NCI-H1105 treated with DMSO at 0.1 percent for 48 hours (cell line): ENCODE data around the gene KLHL29.
"Not testable (repeated sequence)": the region's sequence is repeated elsewhere in the genome, so short reads cannot be mapped to it uniquely, and the experiment has no call there.

Experiments
- DNase-seq: peaks from one replicate; lab custom pipeline; 2025; lab: John Stamatoyannopoulos, UW

KLHL29 gene

DNA sequence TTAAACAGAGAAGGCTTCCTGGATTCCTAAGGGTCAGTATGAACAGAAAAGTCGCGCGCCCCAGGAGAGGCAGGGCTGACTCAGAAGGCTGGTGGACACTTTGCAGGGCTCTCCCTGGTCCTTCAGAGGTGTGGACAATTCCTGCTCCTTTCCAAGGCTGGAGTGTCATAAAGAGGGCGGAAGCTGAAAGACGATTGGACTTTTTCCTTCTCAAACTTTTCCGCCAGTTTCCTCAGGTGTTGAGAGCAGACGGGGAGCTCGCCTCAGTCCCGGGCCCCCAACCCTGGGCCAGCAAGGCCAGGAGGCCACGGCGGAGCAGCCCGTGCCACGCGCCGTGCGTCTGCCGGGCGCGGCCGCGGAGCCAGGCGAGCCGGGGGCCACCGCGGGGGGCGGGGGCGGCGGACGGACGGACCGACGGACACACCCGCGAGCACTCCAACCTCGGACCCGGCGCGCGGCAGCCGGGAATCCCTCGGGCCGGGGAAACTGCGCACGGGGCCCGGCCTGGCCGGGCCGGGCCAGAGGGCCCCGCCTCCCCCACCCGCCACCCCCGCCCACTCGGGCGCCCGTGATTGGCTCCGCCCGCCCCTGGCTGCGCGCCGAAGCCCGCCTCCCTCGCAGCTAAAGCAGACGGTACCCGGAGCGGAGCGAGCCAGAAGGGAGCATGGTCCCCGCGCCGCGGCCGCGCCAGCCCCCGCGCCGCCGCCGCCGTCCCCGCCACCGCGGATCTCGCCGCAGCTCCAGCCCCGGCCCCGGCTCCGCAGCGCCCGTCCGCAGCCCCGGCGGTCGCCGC, at the start of gene KLHL29:
TSS of gene KLHL29 (plus strand) at position 629 of the 793 bp plus-strand sequence. CDS start 177,018 bp downstream, outside the sequence.
- peak; percentile 45 for DNase-seq

DNA sequence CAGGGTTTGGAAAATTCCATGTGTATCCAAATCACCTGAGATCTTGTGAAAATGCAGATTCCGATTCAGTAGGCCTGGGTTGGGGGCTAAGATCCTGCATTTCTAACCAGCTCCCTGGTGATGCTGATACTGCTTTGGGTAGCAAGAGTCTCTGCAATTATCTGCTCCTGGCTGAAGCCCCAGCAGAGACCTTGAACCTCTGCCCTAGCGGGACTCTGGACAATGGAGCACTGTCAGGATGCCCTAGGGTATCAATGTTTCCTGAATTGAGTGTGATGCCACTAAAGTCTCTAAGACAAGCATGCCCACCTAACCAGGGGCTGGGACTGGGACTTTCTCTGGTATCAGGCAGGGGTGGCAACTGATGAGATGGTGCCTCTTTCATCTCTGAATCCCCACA, 49.4 kb upstream of the KLHL29 start:
- no peak for DNase-seq

DNA sequence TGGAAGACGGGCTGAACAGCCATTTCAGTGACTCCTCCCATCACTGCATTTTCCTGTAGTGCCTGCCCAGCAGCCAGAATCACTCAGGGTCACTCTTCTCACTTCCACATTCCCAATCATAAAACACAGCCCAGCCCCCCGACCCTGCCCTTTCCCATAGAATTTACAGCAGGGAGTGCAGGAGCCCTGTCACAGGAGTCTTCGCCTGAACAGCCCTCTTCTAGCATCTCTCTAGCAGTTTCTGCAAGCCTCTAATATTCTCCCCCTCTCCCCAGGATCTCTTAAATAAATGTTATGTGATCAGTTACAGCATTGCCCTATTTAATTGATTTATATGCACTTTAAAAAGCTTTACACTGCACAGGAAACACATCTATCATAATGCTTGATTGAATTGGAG, 42.9 kb upstream of the KLHL29 start:
- no peak for DNase-seq

DNA sequence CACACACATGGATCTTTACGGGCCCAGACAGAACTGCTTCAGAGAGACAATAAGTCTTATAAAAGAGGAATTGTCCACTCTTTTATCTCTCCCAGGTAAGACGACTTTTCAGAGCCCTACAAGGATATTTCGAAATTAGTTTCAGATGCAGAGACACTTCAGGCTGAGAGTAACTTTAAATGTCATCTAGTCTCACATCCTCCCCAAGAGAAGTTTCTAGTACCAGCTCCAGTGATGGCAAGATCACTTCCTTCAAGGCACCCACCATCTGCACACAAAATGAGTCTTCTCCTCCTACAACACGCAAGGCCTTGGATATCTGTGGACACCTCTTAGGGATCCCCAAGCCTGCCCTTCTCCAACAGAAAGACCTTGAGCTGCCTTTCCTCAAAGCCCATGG, 39.0 kb upstream of the KLHL29 start:
- no peak for DNase-seq

DNA sequence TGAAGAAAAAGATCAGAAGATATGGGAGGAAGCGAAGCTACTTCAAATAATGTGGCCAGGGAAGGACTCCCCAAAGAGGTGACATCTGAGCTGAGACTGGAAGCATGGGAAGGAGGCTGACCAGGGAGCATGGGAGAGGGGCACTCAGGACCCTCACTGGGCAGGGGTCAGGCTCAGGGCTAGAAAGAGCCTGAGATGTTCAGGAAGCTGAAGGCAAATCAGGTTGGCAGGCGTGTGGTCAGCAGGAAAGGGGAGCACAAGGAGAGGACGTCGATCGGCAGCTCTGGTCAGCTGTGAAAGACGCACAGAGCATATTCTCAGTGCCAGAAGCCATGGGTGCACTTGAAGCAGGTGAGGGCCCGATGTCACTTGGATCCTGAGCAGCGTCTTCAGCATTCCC, 38.2 kb upstream of the KLHL29 start:
- DNase-seq: no peak

DNA sequence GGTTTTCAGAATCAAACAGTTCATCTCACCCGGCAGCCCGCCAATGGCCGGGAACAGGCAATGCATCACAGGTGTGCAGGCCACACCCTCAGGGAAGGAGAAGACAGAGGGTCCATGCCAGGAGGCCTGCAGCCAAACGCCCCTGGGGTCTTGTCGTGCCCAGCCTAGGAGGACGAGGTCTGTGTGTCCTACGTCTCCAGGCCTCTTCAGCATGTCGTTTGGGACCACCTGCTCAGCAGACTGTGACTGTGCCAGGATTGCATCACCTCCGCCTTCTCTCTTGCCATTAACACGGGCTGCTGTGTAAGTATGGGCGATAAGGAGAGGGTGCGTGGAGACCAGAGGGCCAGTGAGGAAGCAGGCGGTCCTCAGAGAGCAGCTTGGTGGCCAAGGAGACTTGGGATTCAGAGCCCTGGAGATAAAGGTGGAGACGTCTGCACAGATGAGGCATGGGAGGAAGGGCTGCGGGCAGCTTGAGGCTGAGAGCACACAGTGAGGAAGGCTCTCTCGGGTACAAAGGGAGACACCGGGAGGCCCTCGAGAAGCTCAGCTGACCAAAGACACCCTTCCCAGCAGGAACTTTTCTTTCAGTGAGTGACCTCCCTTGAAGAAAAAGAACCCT, 37.4 kb upstream of the KLHL29 start:
- DNase-seq: no peak

DNA sequence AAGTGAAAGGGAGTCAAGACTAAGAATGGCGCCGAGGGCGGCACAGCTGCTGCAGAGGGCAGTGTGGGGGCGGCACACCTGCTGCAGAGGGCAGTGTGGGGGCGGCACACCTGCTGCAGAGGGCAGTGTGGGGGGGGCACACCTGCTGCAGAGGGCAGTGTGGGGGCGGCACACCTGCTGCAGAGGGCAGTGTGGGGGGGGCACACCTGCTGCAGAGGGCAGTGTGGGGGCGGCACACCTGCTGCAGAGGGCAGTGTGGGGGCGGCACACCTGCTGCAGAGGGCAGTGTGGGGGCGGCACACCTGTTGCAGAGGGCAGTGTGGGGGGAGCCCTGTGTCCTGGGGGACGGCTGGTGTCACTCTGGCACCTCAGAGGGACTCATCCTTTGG, 36.9 kb upstream of the KLHL29 start:
- not testable (repeated sequence) for DNase-seq

DNA sequence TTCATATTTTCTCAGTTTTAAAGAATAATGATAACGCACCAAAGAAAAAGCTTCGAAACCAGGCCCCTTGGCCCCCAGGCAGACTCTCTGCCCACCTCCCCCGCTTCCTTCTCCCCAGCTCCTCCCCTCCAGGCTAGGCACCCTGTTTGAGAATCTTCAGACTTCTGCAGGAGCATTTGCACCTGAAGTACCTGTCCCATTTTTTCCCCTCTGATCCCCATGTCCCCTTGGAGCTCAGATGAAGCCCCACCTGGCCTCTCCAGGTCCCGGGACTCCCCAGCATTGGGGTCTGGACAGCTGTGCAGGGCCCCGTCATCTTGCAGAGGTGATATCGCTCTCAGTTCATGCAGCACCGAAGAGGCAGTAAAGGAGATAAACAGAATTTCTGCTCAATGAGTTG, 35.5 kb upstream of the KLHL29 start:
- DNase-seq: no peak

DNA sequence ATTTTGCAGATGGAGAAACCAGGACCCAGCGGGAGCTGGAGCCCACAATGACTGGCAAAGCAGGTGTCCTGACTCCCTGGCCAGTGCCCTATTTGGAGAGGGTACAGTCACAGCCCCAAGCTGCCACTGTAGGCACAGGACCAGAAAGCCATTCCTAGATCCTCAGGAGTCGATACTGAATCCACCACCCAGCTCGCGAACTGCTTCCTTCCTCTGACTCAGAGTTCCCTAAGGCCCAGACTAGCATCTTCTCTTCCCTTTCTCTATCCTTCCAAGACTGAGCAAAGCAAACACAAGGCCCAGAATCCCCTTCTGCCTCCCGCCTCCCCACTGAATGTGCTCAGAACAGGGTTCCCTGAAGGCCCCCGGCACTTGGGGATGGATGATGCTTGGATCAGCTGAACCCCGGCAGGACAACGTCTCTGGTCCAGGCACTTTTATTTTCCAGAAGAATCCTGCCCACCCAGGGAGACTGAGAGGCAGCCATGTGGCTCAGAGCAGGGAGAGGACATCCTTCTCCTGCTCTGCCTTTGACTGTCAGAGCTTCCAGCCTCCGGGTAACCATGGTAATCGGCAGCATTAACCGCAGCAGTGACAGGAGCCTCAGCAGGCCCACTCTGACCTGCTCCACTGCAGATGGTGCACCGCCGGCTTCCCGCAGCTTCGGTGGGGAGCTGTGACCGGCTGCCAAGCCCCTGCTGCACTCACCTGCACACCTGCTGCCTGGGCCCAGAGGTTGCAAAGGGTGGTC, 34.8 kb upstream of the KLHL29 start:
- DNase-seq: no peak

DNA sequence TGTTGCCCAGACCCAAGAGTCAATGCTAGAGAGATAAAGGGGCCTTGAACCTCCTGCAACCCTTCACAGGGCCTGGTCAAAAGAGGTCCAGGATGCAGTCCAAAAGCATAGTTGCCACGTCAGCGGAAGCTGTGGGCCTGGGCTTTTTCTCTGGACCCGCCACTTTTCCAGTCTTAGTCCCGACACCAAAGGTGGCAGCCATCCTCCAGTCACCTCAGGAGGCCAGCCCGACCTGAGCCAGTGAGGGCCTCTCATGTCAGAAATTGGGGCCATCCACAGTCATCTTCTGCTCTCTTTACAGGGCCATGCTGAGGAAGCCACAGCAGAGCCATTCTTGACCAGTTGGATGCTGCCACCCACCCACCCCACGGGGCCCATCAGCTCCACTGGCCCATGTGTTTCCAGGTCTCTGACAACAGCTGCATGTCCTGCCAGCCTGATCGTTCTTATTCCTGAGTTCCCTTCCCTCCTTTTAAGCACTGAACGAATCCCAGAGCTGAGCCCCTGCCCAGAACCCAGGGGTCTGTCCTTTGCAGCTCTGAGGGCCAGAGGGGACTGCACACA, 34.1 kb upstream of the KLHL29 start:
- DNase-seq: no peak

DNA sequence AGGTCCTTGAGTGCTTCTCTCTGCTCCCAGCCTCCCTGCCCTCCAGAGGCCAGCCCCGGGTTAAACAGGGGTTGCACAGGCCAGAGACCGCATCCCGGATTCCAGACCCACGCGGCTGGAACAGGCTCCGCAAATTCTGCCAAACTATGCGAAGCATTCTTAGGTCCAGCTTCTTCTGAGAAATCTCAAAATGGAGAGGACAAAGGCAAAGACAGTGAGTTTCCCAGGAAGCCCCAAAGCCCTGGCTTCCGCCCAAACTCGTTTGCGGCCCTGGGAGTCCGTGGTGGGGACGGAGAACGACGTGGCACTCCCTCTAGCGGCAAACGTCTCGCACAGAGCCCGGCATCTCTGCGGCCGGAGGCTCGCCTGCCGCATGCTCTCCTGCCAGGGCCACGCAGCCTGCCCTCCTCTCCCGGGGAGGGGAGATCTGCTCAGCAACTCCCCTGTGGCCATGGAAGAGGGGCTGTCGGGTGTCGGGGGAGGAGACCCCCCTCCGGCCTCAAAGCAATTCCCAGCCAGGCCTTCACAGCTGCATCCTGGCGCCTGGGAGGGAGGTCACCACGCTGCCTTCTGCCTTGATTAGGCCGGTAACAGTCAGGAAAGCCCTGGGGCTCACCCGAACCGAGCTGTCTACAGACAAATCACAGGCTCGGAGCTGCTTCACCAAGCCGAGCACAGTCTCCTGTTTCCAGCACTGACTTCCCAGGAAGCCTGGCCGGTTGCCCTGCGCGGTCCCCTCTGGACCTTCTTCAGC, 33.4 kb upstream of the KLHL29 start:
- DNase-seq: no peak

DNA sequence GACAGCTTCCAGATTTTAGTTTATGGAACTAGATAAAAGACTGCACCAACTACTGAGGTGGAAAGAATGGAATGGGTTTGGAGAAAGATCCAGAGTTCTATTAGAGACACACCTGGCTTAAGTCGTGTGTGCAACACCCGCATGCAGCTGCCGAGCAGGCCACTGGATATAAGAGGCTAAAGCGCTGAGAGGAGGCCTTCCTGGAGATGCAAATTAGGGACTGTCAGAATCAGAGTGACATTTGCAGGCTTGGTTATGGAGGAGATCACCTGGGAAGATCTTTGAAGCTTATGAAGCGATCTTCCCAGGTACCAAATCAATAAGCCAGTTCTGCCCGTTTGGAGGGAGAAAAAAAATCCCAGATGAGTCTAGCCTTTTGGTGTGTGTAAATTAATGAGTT, 30.4 kb upstream of the KLHL29 start:
- no peak for DNase-seq

DNA sequence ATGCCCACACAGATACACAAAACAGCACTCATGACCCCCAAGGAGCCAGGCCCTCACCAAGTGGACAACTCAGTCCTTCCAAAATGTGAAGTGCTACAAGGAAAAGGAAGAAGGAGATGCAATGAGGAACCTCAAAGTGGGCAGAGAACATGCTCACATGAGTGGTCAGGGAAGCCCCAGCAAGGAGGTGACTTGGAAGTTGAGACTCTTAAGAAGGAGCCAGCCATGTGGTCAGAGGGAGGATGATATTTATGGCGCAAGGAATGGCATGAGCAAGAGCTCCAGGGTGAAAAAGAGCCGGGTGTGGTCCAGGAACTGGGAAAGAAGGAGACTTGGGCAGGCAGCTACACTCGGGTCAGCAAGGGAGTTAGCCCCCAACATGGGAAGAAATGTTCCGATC, 30.0 kb upstream of the KLHL29 start:
- DNase-seq: no peak

DNA sequence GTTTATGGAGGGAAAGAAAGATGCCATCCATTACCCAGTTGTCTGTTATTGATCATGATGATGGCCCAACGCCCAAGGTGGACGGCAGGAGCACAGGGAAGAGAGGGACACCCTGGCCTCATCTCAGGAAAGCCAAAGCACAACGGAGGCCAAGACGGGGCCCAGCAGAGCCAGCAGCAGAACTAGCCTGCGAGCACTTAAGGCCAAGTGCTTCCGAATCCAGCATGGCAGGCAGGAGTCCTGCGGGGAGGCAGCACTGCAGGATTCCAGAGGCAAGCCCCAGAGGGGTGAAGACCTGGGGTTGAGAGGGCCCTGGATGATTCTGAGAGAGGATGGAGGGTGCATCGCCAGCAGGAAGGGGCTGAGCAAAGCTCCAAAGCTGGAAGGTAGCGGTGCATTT, 28.3 kb upstream of the KLHL29 start:
- DNase-seq: no peak

DNA sequence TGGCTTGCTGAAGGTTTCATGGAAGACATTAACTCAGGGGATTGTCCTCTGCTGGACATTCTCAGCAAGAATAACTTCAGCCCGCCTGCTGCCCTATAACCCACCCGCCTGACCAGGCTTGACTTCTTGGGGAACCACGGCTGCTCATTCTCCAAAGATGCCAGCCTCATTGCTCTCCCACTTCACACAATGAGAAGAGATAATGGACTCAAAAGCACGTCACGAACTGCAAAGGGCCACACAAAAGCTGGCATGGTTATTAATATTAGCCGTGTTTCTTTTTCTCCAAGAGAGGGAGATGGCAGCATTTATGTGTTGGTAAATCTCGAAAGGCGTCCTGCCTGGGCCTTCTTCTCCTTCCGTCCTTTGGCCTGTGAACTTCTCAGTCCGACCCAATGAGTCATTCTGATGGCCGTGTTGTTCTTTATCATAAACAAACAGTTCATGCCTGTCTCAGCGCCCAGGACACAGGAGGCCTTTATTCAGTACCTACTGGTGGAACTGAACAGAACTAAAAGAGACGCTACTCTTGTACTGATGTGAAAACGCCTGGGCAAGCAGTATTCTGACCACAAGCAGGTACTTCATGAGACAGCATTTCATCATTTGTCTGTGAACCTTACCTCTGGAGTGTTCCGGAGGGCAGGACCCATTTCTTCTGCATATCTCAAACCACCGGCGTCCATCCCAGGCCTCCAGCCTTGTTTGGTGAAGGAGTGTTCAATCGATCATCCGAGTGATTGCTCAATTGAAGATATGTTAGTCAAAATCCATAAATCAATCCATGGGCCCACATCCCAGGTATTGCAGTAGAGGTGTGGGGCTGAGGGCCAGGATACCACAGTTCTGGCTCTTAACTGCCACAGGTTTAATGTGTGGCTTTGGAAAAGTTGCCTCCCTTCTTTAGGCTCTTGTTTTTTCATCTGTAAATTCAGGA, 25.1 kb upstream of the KLHL29 start:
- no peak for DNase-seq

DNA sequence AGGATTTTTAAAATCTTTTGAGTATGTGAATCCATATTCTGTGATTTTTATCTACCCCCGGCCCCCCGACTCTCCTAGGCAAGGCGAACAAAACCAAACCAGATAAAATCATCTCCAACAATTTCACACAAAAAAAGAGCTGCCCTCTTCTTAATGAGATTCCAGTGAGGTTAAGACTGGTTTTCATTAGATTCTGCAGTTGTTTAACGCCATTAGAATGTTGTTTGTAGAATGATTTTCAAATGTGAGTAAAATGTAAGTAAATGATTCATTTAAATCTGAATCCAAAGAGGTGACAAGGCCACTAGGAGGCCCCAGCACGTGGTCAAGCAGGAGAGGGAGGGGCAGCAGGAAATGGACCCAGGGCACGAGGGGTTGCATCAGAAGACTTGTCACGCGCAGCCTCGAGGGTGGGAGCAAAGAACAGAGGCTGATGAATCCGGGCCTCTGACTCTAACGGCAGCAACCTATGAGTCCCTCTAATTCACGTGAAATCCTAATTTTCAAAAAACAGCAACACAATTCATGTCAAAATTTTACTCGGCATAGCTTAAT, 24.3 kb upstream of the KLHL29 start:
- no peak for DNase-seq

DNA sequence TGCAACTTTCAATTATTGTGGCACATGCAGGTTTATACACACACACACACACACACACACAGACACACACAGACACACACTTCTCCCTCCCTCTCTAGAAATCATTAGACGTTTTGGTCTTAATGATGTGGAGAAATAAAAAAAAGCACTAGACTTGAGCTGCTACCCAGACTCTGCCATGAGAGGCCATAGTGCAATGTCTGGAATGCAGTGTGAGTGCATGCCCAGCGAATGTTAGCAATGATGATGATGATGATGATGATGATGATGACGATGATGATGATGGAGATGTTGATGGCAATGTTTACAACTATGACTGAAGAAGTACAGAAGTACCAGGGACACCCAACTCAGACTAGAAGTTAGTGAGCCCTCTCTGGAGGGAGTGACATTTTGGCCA, 23.8 kb upstream of the KLHL29 start:
- DNase-seq: no peak

DNA sequence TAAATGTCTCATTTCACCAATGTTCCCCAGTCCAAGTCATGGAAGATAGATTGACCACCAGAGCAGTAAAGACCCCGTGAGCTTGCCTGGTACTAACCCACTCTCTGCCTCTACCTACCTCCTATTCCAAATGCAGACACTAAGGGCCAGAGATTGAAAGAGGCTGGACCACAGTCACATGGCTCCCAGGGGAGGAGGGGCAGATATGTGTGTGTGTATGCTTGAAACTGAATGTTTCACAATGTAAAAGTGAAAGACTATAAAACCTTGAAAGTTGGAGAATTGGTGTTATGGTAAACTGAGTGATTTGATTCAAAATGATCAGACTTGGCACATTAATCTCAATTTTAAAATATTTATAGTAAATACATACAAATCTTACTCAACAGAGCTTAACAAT, 21.7 kb upstream of the KLHL29 start:
- DNase-seq: no peak

DNA sequence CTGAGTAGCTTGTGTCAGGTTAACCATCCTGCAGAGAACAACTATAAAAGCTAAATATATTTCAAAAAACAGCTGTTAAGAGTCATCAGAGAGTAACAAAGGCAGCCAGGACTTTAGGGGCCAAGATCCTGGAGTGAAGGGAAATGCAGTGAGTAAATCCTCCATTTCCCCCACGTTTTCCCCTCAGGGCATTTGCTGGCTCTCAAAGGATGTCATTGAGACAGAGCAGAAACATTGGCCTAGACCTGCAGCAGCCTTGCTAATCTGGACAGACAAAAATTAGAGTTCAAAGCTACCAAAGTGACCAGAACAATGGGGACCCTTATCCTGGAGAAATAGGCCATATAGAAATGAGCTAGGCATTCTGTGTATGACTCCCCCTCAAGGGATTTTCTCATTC, 21.1 kb upstream of the KLHL29 start:
- DNase-seq: no peak

DNA sequence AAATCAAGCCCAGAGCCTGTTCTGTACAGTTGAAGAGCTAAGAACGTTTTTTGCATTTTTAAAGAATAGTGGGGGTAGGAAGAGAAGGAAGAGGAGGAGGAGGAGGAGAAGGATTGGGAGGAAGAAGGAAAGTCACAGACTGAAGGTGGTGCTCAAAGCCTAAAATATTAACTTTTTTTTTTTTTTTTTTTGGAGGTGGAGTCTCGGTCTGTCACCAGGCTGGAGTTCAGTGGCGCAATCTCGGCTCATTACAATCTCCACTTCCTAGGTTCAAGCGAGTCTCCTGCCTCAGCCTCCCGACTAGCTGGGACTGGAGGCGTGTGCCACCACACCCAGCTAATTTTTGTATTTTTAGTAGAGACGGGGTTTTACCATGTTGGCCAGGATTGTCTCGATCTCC, 18.3 kb upstream of the KLHL29 start:
- no peak for DNase-seq

DNA sequence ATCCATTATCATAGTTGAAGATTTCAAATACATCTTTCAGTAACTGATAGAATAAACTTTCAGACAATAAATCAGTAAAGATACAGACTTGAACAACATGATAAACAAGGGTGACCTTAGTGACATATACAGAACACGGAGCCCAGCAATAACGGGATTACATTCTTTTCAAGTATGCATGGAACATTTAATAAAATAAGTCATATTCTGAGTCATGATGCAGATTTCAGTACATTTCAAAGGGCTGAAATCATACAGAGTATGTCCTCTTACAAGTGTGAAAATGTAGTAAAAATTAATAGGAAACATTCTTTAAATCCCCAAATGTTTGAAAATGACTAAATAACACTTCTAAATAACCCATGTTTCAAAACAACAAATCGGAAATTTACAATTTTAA, 17.2 kb upstream of the KLHL29 start:
- no peak for DNase-seq
